HCT116 (cell line): ENCODE results near the gene ASAP2.

ENCODE experiments used
- CTCF ChIP-seq, 3 experiments: fragments of 200-600 bp in 1 of 3; sonication (generic) in 1 of 3; IDR thresholded peaks in 2 of 3; conservative IDR thresholded peaks in 1 of 3; 2 replicates each; pipeline ENCODE4 v1.5.1; 2012 to 2017; ENCODE audit warnings: low read depth in 2 of 3, low read length in 2 of 3, antibody characterized with exemption in 1 of 3, borderline replicate concordance in 1 of 3, control low read depth in 1 of 3, mild to moderate bottlenecking in 1 of 3, mixed read lengths in 1 of 3, mixed run types in 1 of 3, moderate library complexity in 1 of 3; ENCODE audit not compliant: insufficient read depth in 1 of 3
- POLR2AphosphoS5 ChIP-seq: IDR thresholded peaks from 2 replicates; pipeline ENCODE4 v1.6.1; 2011; ENCODE audit warnings: mild to moderate bottlenecking, low read depth, low read length, moderate library complexity
- SP1 ChIP-seq: IDR thresholded peaks from 2 replicates; pipeline ENCODE4 v1.6.1; 2012; ENCODE audit warnings: low read depth
- YY1 ChIP-seq: IDR thresholded peaks from 2 replicates; pipeline ENCODE4 v1.6.1; 2011; ENCODE audit warnings: low read length, low read depth, moderate library complexity, mild to moderate bottlenecking; ENCODE audit not compliant: insufficient replicate concordance; ENCODE audit errors: extremely low read depth

- TF ChIP-seq POLR2AphosphoS5 (no peak), CTCF (IDR thresholded peaks at IDR 0.05 in 2 of 3, conservative IDR thresholded peaks at IDR 0.05 in 1 of 3; ENCODE audit: borderline replicate concordance in 1 of 3, insufficient read depth in 1 of 3, low read depth in 2 of 3, low read length in 2 of 3) (no peak), SP1 (no peak), YY1 (no peak)
These were observed 6.0 kb upstream of the ASAP2 start for GRCh38 chr2:9200633-9201015.
